Stimulated activated CD4-positive, alpha-beta T cell treated with anti-CD3 and anti-CD28 coated beads, TNF-alpha, amount 100 ng/mL, for 24 hours (primary cell): ENCODE measurements around the gene COL23A1.

Source experiments
- DNase-seq, 3 experiments: peaks; one replicate each; pipeline ENCODE4 v3.0.0-alpha.2; 2020; ENCODE audit warnings: low read depth in 3 of 3

COL23A1 gene

GRCh38 chr5:178392931-178393394 lies 197.2 kb downstream of the COL23A1 start:
- no peak for DNase-seq

DNA sequence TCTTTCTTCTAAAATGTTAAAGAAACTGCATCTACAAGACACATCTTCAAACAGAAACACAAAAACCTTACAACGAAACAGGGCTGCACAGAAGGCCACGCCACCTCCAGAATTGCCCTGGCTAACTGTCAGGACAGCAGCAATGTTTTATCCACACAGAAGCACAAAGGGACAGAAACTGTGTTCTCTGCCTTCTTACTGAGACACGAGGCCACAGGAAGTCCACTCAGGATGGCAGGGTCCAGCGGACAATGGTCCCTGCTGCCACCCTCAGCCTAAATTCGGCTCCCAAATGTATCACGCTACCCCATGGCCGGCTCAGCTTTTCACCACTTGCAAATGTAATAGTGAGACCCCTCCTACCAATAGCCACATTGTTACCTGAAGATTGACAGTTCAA lies 197.8 kb downstream of the COL23A1 start:
- no peak for DNase-seq

GRCh38 chr5:178391480-178391879 lies 198.7 kb downstream of the COL23A1 start:
- no peak for DNase-seq

- DNase-seq: no peak
These were observed 200.4 kb downstream of the COL23A1 start for GRCh38 chr5:178389796-178390195.

DNA sequence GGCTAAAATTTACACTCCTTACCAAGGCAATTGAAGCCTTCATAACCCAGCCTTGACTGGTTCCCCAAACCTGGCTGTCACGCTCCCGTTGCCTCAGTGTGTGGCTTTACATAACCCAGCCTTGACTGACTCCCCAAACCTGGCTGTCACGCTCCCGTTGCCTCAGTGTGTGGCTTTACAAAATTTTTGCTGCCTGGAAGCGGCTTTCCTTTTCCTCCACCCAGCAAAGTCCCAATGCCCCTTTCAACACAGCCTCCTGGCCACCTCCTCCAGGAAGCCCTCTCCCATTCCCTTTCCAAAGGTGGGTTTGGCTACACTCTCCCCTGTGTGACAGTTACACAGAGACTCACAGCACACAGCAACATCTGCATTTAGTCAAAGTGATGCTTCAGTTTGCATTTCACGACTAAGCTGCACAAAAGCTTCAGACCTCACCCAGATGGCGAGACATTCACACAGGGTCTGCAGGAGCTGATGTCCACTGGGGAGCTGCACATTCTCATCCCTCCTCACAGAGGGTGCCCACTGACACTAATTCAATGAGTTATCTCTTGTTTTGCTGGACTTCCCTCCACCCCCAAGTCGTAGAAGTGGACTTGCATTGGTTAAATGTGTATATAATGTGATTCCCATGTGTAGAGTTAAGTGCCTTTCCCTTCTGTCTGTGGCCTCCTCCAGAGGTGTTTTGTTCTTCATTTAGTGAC lies 201.0 kb downstream of the COL23A1 start:
- DNase-seq: no peak

- no peak for DNase-seq
These were observed 201.7 kb downstream of the COL23A1 start for GRCh38 chr5:178388386-178389025.

- no peak for DNase-seq
These were observed 202.4 kb downstream of the COL23A1 start for GRCh38 chr5:178387856-178388190.

GRCh38 chr5:178387061-178387855 lies 202.9 kb downstream of the COL23A1 start:
- DNase-seq: no peak

- no peak for DNase-seq
These were observed 203.8 kb downstream of the COL23A1 start for GRCh38 chr5:178386336-178386931.

GRCh38 chr5:178385496-178385890 lies 204.7 kb downstream of the COL23A1 start:
- no peak for DNase-seq

GRCh38 chr5:178384816-178385495 lies 205.2 kb downstream of the COL23A1 start:
- DNase-seq: no peak

DNA sequence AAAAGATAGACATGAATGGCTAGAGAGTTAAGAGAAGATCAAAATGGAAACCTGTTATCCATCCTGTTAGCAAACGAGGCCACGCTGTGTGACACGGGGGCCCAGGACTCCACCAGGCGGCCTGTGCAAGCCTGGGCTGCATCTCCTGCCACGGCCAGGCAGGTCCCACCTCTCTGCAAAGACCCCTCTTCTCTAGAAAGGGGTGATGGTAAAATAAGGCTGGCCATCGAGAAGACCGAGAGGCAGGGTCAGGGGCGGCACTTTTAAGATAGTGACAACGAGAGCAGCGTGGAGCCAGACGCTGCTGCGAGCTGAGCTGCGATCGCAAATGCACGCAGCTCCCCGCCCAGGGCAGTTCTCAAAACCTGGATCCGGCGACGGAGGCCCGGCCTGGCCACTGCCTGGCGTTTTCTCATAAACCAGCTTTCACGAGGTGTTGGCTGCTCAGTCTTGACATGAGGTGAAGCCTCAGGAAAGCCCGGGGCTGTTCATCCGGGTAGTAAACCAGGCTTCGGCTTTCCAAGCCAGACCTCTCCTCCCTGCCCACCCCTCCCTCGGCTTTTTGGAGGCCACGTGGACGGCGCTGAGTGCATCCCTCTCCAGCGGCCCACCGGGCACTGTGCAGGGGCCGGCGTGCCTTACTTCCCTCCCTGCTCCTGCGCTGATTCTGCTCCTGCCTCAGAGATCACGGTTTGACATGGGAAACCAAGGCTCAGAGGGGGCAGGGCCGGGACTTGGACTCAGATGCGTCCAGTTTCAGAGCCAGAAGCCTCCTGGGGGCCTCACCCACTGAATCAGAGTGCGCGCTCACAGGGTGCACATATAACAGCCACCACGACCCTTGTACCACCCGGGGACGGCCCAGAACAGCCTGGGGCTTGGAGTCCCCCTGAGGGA lies 206.0 kb downstream of the COL23A1 start:
- DNase-seq: no peak

DNA sequence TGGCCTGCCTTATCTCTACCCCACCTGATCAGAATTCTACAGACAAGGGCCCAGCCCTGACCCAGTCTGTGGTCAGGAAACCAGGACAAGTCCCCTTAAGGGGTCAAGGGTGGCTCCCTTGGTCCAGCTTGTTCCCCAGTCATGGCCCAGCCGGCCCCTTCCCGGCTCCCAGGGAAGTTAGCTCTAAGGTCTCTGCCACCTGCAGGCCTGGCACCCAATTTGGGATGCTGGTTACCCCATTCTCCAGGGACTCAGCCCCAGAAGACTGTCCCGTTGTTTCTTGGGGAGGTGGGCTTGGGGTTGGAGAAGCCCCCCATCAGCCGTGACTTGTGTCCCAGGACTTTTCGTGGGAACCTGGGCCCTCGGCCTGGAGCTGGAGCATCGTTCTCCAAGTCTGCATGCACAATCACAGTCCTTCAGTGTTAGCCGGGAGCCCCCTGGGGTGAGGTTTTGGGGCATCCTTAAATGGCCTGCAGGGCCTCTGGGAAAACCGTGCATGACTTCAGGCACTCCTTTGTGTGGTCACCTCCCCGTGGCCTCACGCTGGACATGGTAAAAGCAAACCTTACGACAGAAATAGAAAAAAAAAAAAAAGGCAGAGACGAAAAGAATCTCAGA lies 206.8 kb downstream of the COL23A1 start:
- no peak for DNase-seq

DNA sequence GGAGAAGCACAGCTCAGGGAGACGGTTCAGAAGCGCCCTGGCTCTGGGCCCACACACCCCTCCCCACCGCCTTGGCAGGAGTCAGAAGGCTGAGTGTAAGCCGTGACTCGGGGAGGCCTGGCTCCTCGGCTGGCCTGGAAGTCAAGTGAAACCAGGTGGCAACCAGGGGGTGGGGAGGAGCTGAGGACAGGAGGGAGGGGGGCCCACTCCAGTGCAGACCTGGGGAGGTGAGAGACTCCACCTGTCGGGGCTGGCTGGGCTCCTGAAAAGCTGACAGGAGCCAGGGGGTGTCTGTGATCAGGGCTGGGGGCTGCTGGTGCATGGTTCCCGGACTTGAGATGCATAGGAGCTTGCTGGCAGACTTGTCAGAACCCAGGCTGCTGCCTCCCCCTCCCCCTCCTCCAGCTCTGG lies 207.4 kb downstream of the COL23A1 start:
- DNase-seq: no peak

GRCh38 chr5:178381921-178382695 lies 208.1 kb downstream of the COL23A1 start:
- no peak for DNase-seq

DNA sequence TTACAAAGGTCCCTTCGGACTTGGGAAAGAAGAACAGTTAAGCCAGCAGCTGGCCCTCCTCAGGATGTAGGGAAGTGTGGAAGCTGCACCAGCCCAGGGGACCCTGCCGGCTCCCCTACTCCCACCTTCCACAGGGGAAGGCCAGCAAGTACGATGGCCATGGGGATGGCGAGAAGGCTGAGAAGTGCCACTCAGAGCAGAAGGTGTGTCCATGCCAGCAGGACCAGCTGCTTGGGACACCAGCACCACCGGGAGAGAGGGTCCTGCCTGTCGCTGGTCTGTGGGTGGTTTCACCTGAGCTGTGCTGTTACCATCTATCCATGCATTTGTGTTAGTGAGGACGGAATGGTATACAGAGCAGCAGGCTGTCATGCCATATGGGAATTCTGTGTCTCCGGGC lies 209.0 kb downstream of the COL23A1 start:
- no peak for DNase-seq

DNA sequence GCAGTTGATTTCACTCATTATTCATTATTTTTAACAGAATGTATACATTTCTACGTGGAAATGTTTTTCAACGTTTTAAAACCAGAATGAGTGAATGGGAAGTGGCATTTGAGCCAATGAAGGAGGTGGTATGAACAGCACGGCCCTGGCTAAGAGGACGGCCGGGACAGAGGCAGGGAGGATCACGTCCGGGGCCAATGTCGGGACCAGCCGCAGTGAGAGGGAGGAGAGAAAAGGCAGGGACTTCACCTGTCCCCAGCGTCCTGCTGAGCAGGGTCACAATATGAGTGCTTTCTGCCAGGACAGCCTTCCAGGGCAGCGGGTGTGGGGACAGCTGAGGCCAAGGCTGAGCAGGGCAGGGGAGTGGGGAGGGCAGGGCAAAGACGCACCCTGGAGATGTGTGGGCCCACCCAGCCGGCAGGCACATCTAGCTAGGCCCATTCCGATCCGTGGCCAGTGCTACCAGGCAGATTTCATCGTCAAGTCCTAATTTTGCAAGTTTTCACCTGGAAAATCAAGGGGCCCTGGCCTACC lies 209.6 kb downstream of the COL23A1 start:
- no peak for DNase-seq

- no peak for DNase-seq
These were observed 210.1 kb downstream of the COL23A1 start for GRCh38 chr5:178380086-178380485.
